Activated T-cell treated with anti-CD3 and anti-CD28 coated beads, Interleukin-2, amount 50 U/mL, for 24 hours (primary cell): ENCODE measurements around the gene FAM124B.

ENCODE experiments used
- DNase-seq: peaks from one replicate; pipeline ENCODE4 v3.0.0-alpha.2; 2020
- H3K27ac Mint-ChIP-seq: 2 replicates; pipeline ENCODE4 v1.8.0; 2020; ENCODE audit warnings: mild to moderate bottlenecking, mixed read lengths
- H3K27me3 Mint-ChIP-seq: 2 replicates; pipeline ENCODE4 v1.8.0; 2020; ENCODE audit warnings: mixed read lengths
- H3K36me3 Mint-ChIP-seq: 2 replicates; pipeline ENCODE4 v1.8.0; 2020; ENCODE audit warnings: low read depth, mixed read lengths
- H3K4me1 Mint-ChIP-seq: 2 replicates; pipeline ENCODE4 v1.8.0; 2020; ENCODE audit warnings: low read depth, mixed read lengths
- H3K4me3 Mint-ChIP-seq: 2 replicates; pipeline ENCODE4 v1.8.0; 2020; ENCODE audit warnings: mild to moderate bottlenecking, moderate library complexity, mixed read lengths
- H3K9me3 Mint-ChIP-seq: 2 replicates; pipeline ENCODE4 v1.8.0; 2020; ENCODE audit warnings: mixed read lengths

The FAM124B gene, protein sequence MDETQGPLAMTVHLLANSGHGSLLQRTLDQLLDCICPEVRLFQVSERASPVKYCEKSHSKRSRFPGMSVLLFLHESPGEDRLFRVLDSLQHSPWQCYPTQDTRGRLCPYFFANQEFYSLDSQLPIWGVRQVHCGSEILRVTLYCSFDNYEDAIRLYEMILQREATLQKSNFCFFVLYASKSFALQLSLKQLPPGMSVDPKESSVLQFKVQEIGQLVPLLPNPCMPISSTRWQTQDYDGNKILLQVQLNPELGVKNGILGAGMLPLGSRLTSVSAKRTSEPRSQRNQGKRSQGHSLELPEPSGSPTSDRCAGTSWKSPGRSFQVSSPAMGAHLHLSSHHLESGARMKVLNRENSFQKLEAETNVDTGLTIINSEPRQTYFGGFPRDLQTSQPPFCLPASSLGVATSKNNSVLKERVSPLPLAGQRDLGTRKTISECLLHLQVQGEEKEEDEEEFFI

GRCh38 chr2:224401641-224402342 is at the start of gene FAM124B:
Gene FAM124B, minus strand, starts transcription at chr2:224402107. Its CDS starts 339 bp downstream, at chr2:224401768.
- Mint-ChIP-seq H3K4me1 (peaks cover 2% of the 10 kb centered on the region), H3K27ac (peak within 1 kb of the TSS; percentile 17), H3K4me3 (peak within 1 kb of the TSS; percentile 47), H3K27me3 (peaks cover 8% of the 10 kb centered on the region), H3K9me3 (peaks cover 2% of the 10 kb centered on the region), H3K36me3 (no peaks in the 10 kb centered on the region)
- DNase-seq, result peak; percentile 36

DNA sequence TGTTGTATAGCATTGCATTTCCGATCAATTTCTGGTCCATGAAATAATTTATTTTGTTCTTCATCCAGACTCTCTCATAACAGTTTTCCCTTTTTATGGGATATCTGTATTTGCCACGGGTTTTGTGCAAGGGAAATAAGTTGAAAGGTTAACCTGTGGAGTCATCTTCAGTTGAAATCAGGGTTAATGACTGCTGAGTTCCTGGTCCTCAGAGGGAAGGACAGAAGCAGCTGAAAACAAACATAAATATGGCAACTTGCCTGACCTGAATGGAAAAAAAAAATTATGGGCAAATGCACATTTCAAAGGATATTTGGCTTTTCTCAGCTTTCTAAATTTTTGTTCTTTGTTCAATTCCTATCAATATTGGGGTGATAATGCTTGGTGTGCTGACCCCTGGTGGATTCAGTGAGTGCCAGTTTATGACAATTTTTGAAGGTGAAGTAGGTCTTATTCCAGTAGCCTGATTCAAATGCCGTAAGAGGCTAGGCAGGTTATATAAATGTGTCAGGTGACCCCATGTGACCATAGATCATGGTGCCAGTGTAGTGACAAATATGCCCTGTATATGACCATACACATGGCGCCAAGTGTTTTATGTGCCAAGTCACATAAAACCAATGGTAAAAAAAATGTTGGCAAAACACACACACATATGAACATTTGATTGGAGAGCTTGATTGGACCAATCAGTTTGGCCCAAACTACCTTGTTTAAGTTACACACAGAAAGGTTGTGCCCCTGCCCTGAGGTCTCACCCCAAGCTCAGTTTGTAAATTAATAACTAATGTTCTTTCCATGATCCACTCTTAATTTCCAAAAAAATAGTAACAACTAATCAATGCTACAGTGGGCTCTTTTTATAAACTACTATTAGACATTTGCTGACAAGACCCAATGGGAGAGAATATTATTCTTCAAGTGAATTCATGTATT is 47.6 kb upstream of the FAM124B start:
- H3K36me3 Mint-ChIP-seq, result no peaks in the 10 kb centered on the region
- no peaks in the 10 kb centered on the region for H3K4me1 Mint-ChIP-seq
- H3K27ac Mint-ChIP-seq, result no peak overlapping the region
- DNase-seq, result no peak
- no peaks in the 10 kb centered on the region for H3K9me3 Mint-ChIP-seq
- peaks cover 8% of the 10 kb centered on the region for H3K27me3 Mint-ChIP-seq
- H3K4me3 Mint-ChIP-seq, result no peak overlapping the region

- H3K36me3 Mint-ChIP-seq, result no peaks in the 10 kb centered on the region
- H3K27ac Mint-ChIP-seq, result no peak overlapping the region
- peaks cover 21% of the 10 kb centered on the region for H3K27me3 Mint-ChIP-seq
- DNase-seq, result no peak
- H3K4me1 Mint-ChIP-seq, result no peaks in the 10 kb centered on the region
- H3K4me3 Mint-ChIP-seq, result no peak overlapping the region
- H3K9me3 Mint-ChIP-seq, result no peaks in the 10 kb centered on the region
Measured at GRCh38 chr2:224448236-224448635, 46.3 kb upstream of the FAM124B start.

DNA sequence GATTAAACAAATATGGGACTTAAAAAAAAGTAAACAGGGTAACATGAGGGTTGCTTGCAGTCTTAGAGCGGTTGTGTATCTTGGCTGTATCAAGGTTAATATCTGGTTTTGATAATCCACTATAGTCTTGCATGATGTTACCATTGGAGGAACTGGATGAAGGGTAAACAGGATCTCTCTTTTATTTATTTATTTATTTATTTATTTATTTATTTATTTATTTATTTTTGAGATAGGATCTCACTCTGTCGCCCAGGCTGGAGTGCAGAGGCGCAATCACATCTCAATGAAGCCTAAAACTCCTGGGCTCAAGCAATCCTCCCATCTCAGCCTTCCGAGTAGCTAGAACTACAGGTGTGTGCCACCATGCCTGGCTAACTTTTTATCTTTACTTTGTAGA is 42.9 kb upstream of the FAM124B start:
- DNase-seq, result no peak
- peaks cover 8% of the 10 kb centered on the region for H3K4me1 Mint-ChIP-seq
- H3K9me3 Mint-ChIP-seq, result no peaks in the 10 kb centered on the region
- no peak overlapping the region for H3K27ac Mint-ChIP-seq
- no peak overlapping the region for H3K4me3 Mint-ChIP-seq
- no peaks in the 10 kb centered on the region for H3K36me3 Mint-ChIP-seq
- H3K27me3 Mint-ChIP-seq, result peaks cover 43% of the 10 kb centered on the region

- Mint-ChIP-seq H3K4me3 (no peak overlapping the region), H3K9me3 (no peaks in the 10 kb centered on the region), H3K27ac (no peak overlapping the region), H3K27me3 (peaks cover 44% of the 10 kb centered on the region), H3K4me1 (peaks cover 8% of the 10 kb centered on the region), H3K36me3 (no peaks in the 10 kb centered on the region)
- no peak for DNase-seq
Measured at GRCh38 chr2:224444021-224444420, 42.1 kb upstream of the FAM124B start.

DNA sequence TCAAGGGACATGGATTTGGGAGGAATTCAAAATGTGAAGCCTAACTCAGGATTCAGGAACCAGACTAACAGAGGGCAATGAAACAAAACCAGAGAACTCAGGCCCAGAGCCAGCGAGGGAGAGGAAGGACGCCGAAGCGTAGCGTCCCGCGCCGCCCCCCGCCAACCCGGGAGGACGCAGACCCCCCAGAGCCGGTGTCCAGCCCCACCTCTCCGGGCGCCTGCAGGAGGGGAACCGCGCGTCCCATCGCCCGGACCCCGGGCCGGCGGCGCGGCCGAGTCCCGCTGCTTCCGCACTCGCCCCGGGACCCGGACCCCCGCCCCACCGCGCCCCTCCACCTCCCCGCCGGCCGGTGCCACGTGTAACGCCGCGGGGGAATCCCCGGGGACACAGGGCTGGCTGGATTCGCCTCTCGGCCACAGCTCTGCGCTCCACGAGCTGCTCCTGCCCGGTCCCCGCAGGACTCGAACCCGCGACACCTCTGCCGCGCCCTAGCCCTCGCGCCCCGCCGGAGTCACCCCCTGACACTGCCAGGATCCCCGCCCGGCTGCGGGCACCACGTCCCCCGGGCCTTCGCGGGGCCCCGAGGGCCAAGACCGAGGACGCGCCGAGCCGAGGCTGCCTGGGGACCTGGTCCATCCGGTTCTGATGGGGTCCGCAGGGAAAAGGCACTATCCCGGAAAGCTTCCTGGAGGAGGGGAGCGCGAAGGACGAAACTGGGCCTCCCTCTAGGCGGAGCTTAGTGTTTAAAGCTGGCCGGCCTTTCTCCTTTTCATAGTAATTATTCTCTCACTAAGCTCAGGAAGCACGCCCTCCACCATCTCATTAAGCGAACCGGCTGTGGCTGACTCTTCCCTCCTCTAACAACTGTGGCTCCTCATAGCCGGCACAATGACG is 40.4 kb upstream of the FAM124B start:
- H3K4me3 Mint-ChIP-seq, result peak overlapping the region; percentile 70
- no peaks in the 10 kb centered on the region for H3K9me3 Mint-ChIP-seq
- H3K27me3 Mint-ChIP-seq, result peaks cover 51% of the 10 kb centered on the region
- H3K4me1 Mint-ChIP-seq, result peaks cover 8% of the 10 kb centered on the region
- peak overlapping the region; percentile 76 for H3K27ac Mint-ChIP-seq
- H3K36me3 Mint-ChIP-seq, result no peaks in the 10 kb centered on the region
- peak; percentile 38 for DNase-seq

DNA sequence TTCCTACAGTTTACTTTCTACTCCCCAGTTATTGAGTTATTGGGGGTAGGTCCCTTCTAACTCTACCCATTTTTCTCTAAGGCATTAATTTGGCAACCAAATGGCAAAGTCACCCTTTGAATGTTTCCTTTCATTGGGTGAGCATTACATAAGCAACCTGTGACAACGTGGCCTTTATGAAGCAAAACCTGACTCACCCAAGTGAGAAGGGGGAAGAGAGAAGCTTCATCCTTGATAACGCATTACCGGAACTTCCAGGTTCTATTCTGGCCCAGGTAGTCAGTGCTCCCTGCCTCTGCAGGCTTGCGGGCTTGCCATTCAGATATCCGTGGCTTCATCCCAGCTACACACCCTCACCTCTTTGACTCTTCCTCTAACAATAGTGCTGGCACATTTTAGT is 39.1 kb upstream of the FAM124B start:
- no peaks in the 10 kb centered on the region for H3K9me3 Mint-ChIP-seq
- no peak overlapping the region for H3K27ac Mint-ChIP-seq
- H3K27me3 Mint-ChIP-seq, result peaks cover 60% of the 10 kb centered on the region
- H3K36me3 Mint-ChIP-seq, result no peaks in the 10 kb centered on the region
- H3K4me3 Mint-ChIP-seq, result no peak overlapping the region
- H3K4me1 Mint-ChIP-seq, result peaks cover 8% of the 10 kb centered on the region
- no peak for DNase-seq

DNA sequence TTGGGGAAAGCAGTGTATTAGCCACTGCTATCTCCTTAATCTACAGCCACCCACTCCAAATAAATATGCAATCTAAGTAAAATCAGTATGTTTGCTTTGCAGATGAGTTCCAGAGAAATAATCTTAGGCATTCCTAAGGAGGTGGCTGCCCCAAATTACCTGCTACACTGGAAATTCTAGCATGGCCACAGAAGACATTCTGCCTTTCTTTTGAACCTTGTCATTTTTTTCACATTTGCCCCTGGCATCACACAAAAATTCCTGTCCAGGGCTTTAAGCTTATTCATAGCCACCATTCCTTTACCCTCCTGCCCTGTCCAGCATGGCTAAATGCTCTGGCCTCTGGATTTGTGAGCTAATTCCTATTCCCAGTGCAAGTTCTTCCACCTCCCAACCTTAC is 36.8 kb upstream of the FAM124B start:
- no peaks in the 10 kb centered on the region for H3K36me3 Mint-ChIP-seq
- H3K27ac Mint-ChIP-seq, result no peak overlapping the region
- H3K4me3 Mint-ChIP-seq, result no peak overlapping the region
- DNase-seq, result no peak
- H3K4me1 Mint-ChIP-seq, result peaks cover 8% of the 10 kb centered on the region
- H3K9me3 Mint-ChIP-seq, result no peaks in the 10 kb centered on the region
- H3K27me3 Mint-ChIP-seq, result peaks cover 54% of the 10 kb centered on the region

GRCh38 chr2:224436634-224437033 is 34.7 kb upstream of the FAM124B start:
- H3K27me3 Mint-ChIP-seq, result peaks cover 39% of the 10 kb centered on the region

DNA sequence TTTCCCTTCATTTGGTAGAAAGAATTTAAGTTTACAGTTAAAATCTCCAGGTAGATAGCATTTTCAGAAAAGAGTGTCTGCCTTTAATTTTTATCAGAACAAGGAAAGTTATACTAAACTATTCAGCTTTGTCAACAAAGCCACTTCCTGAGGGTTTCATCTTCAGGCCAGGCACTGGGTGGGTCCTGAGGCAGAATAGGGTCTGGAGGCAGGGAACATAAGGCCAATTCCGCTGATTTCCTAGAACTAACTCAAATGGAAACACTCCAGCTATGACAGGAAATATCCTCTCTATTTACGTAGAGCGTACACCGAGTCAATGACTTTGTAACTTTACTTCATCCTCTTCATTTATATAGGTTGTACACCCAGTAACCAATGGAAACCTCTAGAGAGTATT is 32.7 kb upstream of the FAM124B start:
- Mint-ChIP-seq H3K9me3 (no peaks in the 10 kb centered on the region), H3K4me3 (no peak overlapping the region), H3K36me3 (no peaks in the 10 kb centered on the region), H3K27me3 (peaks cover 25% of the 10 kb centered on the region), H3K27ac (no peak overlapping the region), H3K4me1 (peaks cover 5% of the 10 kb centered on the region)
- no peak for DNase-seq

More at GRCh38 chr2:224436634-224437033, 34.7 kb upstream of the FAM124B start:
- Mint-ChIP-seq H3K4me1 (peaks cover 5% of the 10 kb centered on the region), H3K36me3 (no peaks in the 10 kb centered on the region), H3K9me3 (no peaks in the 10 kb centered on the region), H3K27ac (no peak overlapping the region), H3K4me3 (no peak overlapping the region)
- no peak for DNase-seq

- Mint-ChIP-seq H3K27ac (no peak overlapping the region), H3K36me3 (no peaks in the 10 kb centered on the region), H3K27me3 (peaks cover 27% of the 10 kb centered on the region), H3K4me3 (no peak overlapping the region), H3K9me3 (no peaks in the 10 kb centered on the region), H3K4me1 (peaks cover 5% of the 10 kb centered on the region)
- no peak for DNase-seq
Measured at GRCh38 chr2:224433442-224433841, 31.5 kb upstream of the FAM124B start.

DNA sequence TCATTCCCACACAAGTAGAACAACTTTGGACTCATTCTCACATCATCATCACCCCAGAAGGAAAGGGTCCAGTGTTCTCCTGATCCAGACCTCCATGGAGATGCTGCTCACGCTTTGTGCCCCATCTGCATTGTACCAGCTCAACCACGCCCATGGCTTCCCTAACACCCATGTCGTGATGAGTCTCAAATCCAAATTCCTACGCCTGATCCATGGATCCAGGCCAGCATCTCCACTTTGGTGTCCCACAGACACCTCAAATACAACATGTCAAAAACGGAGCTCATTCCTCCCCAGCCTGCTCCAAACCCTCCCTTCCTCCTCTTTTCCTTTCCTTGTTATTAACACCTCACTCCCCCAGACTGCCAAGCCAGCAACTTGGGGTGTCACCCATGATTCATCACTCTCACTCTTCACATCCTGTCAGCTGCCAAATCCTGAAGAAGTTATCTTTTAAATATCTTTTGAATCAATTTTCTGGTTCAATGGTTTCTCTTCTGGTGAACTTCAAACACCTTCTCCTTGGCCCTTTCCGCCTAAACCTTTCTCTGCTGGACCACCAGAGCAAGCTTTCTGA is 30.2 kb upstream of the FAM124B start:
- Mint-ChIP-seq H3K4me3 (no peak overlapping the region), H3K27me3 (peaks cover 23% of the 10 kb centered on the region)

DNA sequence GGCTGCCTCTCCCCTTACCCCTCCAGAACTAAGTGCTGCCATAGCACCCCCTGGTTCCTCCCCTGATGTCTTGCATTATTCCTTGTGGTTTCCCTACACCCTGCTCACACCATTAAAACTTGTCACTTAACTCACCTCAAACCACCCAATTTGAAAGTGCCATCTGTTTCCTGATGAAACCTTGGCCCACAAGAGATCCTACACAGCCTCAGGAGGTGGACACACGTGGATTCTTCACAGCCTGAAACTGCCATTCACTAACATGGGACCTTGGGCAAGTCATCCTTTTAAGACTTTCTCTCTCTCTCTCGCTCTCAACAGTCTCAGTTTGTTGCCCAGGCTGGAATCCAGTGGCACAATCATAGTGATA is 27.5 kb upstream of the FAM124B start:
- no peak for DNase-seq
- H3K36me3 Mint-ChIP-seq, result no peaks in the 10 kb centered on the region
- H3K27ac Mint-ChIP-seq, result no peak overlapping the region

More for the DNA sequence above, 30.2 kb upstream of the FAM124B start:
- Mint-ChIP-seq H3K4me1 (peaks cover 5% of the 10 kb centered on the region), H3K36me3 (no peaks in the 10 kb centered on the region), H3K27ac (no peak overlapping the region), H3K9me3 (no peaks in the 10 kb centered on the region)
- no peak for DNase-seq

More for the DNA sequence above, 27.5 kb upstream of the FAM124B start:
- peaks cover 4% of the 10 kb centered on the region for H3K9me3 Mint-ChIP-seq
- peaks cover 12% of the 10 kb centered on the region for H3K27me3 Mint-ChIP-seq
- no peak overlapping the region for H3K4me3 Mint-ChIP-seq
- H3K4me1 Mint-ChIP-seq, result peaks cover 5% of the 10 kb centered on the region
